Activated CD4-positive, alpha-beta T cell treated with anti-CD3 and anti-CD28 coated beads, Interleukin-2, amount 50 U/mL, for 48 hours (primary cell): ENCODE results near the gene C14orf180.
"Not testable (repeated sequence)": the region's sequence is repeated elsewhere in the genome, so short reads cannot be mapped to it uniquely, and the experiment has no call there.

ENCODE experiments used
- DNase-seq, 2 experiments: peaks; one replicate each; pipeline ENCODE4 v3.0.0-alpha.2; 2020

C14orf180 gene

GRCh38 chr14:104579939-104580338 is 375 bp downstream of the C14orf180 start:
- not testable (repeated sequence) for DNase-seq

- DNase-seq, result no peak
Measured at GRCh38 chr14:104580961-104581360, 1.4 kb downstream of the C14orf180 start.

- no peak for DNase-seq
Measured at GRCh38 chr14:104581521-104581920, 2.0 kb downstream of the C14orf180 start.

GRCh38 chr14:104582005-104582404 is 2.4 kb downstream of the C14orf180 start:
- DNase-seq, result no peak

GRCh38 chr14:104582662-104583061 is 3.1 kb downstream of the C14orf180 start:
- DNase-seq, result no peak

- no peak for DNase-seq
Measured at GRCh38 chr14:104583424-104584306, 4.1 kb downstream of the C14orf180 start.

GRCh38 chr14:104584557-104584956 is 5.0 kb downstream of the C14orf180 start:
- DNase-seq, result no peak

- DNase-seq, result no peak
Measured at GRCh38 chr14:104585966-104586697, 6.6 kb downstream of the C14orf180 start.

GRCh38 chr14:104586832-104587620 is 7.5 kb downstream of the C14orf180 start:
- no peak for DNase-seq

- no peak for DNase-seq
Measured at GRCh38 chr14:104587641-104588040, 8.1 kb downstream of the C14orf180 start.

- DNase-seq, result no peak
Measured at GRCh38 chr14:104588066-104588857, 8.7 kb downstream of the C14orf180 start.

- DNase-seq, result no peak
Measured at GRCh38 chr14:104589338-104590195, 10.0 kb downstream of the C14orf180 start.

- no peak for DNase-seq
Measured at GRCh38 chr14:104590240-104590965, 10.8 kb downstream of the C14orf180 start.

GRCh38 chr14:104591031-104591430 is 11.5 kb downstream of the C14orf180 start:
- DNase-seq, result no peak

- no peak for DNase-seq
Measured at GRCh38 chr14:104591506-104592291, 12.1 kb downstream of the C14orf180 start.

- DNase-seq, result no peak
Measured at GRCh38 chr14:104592292-104592672, 12.7 kb downstream of the C14orf180 start.

- DNase-seq, result no peak
Measured at GRCh38 chr14:104592785-104593184, 13.2 kb downstream of the C14orf180 start.

GRCh38 chr14:104593241-104593701 is 13.7 kb downstream of the C14orf180 start:
- no peak for DNase-seq

- DNase-seq, result no peak
Measured at GRCh38 chr14:104593710-104594136, 14.2 kb downstream of the C14orf180 start.
